Activated T-cell treated with anti-CD3 and anti-CD28 coated beads, Interleukin-2, amount 50 U/mL, for 4 hours (primary cell): ENCODE results near the gene GOLM1. TPM values are rescaled to one million over a fixed set of nuclear protein-coding genes. Genes with fewer than 3 reads are reported as not detected.
"Not testable (repeated sequence)": the region's sequence is repeated elsewhere in the genome, so short reads cannot be mapped to it uniquely, and the experiment has no call there.

Source experiments
- ATAC-seq, 2 donors: fragments of 200-7000 bp; cut with Tn5 transposase; one replicate each; pipeline ENCODE4 v1.10.0; 2021
- DNase-seq: peaks from one replicate; pipeline ENCODE4 v3.0.0-alpha.2; 2020
- H3K27me3 Mint-ChIP-seq: one replicate; pipeline ENCODE4 v1.8.0; 2021; ENCODE audit warnings: low read depth, mixed read lengths
- H3K36me3 Mint-ChIP-seq: one replicate; pipeline ENCODE4 v1.8.0; 2022; ENCODE audit warnings: mixed read lengths; ENCODE audit not compliant: insufficient read depth
- H3K4me1 Mint-ChIP-seq: one replicate; pipeline ENCODE4 v1.8.0; 2021; ENCODE audit warnings: low read depth, mixed read lengths
- H3K4me3 Mint-ChIP-seq: one replicate; pipeline ENCODE4 v1.8.0; 2021; ENCODE audit warnings: mild to moderate bottlenecking, moderate library complexity, mixed read lengths
- H3K9me3 Mint-ChIP-seq: one replicate; pipeline ENCODE4 v1.8.0; 2021; ENCODE audit warnings: mixed read lengths
- total RNA-seq, 3 donors: library from RNA; stranded (reverse); gene quantifications; one replicate each; pipeline ENCODE4 v1.2.1, GENCODE V29; 2021

GOLM1 gene
- total RNA-seq, 3 donors from 2014 or later = 1.5 to 2.7 (median 1.9) TPM

GRCh38 chr9:86072394-86072877 is 26.9 kb downstream of the GOLM1 start:
- Mint-ChIP-seq H3K4me1 (no peaks in the 10 kb centered on the region), H3K27me3 (no peaks in the 10 kb centered on the region), H3K4me3 (no peak overlapping the region), H3K36me3 (no peaks in the 10 kb centered on the region), H3K9me3 (no peaks in the 10 kb centered on the region)
- ATAC-seq (no peak), DNase-seq (no peak)

- ATAC-seq = no peak
- H3K36me3 Mint-ChIP-seq = no peaks in the 10 kb centered on the region
Observed at GRCh38 chr9:86069206-86069869, 30.0 kb downstream of the GOLM1 start.

DNA sequence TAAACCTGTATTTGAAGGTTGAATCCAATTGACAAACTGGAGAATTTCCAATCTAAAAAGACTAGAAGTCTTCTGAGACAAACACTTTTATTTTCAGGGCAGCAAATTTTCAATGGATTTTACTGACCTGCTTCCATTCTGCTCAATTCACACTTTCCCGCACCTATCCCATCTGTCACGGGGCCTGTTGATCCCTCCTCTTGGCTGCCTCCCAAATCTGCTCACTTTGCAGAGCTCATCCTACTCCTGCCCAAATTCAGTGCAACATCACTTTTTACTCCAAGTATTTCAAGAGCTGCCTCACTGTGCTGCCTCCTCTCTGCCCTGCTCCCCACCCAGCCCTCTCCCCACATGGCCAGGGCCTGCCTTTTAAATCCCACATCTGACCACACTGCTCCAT is 35.1 kb downstream of the GOLM1 start:
- DNase-seq = no peak
- no peak for ATAC-seq
- Mint-ChIP-seq H3K9me3 (no peaks in the 10 kb centered on the region), H3K27me3 (peaks cover 3% of the 10 kb centered on the region), H3K4me3 (no peak overlapping the region), H3K4me1 (no peaks in the 10 kb centered on the region), H3K36me3 (no peaks in the 10 kb centered on the region)

More at GRCh38 chr9:86069206-86069869, 30.0 kb downstream of the GOLM1 start:
- Mint-ChIP-seq H3K9me3 (no peaks in the 10 kb centered on the region), H3K4me1 (no peaks in the 10 kb centered on the region), H3K27me3 (no peaks in the 10 kb centered on the region), H3K4me3 (no peak overlapping the region)
- DNase-seq = no peak

- Mint-ChIP-seq H3K36me3 (no peaks in the 10 kb centered on the region), H3K27me3 (peaks cover 6% of the 10 kb centered on the region), H3K4me1 (no peaks in the 10 kb centered on the region), H3K9me3 (no peaks in the 10 kb centered on the region), H3K4me3 (no peak overlapping the region)
- DNase-seq (no peak), ATAC-seq (no peak)
Observed at GRCh38 chr9:86062845-86063693, 36.3 kb downstream of the GOLM1 start.

GRCh38 chr9:86061972-86062739 is 37.2 kb downstream of the GOLM1 start:
- ATAC-seq = no peak
- H3K36me3 Mint-ChIP-seq = no peaks in the 10 kb centered on the region
- H3K4me1 Mint-ChIP-seq = no peaks in the 10 kb centered on the region
- no peak overlapping the region for H3K4me3 Mint-ChIP-seq
- H3K9me3 Mint-ChIP-seq = no peaks in the 10 kb centered on the region
- DNase-seq = no peak
- peaks cover 6% of the 10 kb centered on the region for H3K27me3 Mint-ChIP-seq

GRCh38 chr9:86057491-86057890 is 41.9 kb downstream of the GOLM1 start:
- no peaks in the 10 kb centered on the region for H3K4me1 Mint-ChIP-seq
- H3K36me3 Mint-ChIP-seq = no peaks in the 10 kb centered on the region
- peaks cover 11% of the 10 kb centered on the region for H3K27me3 Mint-ChIP-seq
- ATAC-seq = no peak
- DNase-seq = no peak
- H3K4me3 Mint-ChIP-seq = no peak overlapping the region
- H3K9me3 Mint-ChIP-seq = no peaks in the 10 kb centered on the region

DNA sequence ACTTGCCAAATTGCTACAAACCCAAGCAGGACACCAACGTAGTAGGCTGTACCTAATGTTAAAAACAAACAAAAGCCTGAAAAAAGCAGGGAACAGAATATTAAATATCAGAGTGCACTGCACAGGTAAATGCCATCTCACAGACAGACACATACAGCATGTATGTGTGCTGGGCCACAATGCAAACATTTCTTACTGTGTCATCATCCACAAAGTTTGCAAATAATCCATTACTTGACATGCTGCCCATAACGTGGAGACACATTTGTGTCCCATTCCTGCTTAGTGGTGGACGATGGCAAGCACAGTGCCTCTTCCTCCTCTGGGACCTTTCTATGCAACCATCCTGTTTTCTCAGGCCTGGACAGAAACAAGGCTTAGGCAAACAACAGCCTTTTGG is 44.7 kb downstream of the GOLM1 start:
- DNase-seq (no peak), ATAC-seq (no peak)
- peaks cover 13% of the 10 kb centered on the region for H3K27me3 Mint-ChIP-seq
- no peaks in the 10 kb centered on the region for H3K9me3 Mint-ChIP-seq
- H3K4me3 Mint-ChIP-seq = no peak overlapping the region
- H3K36me3 Mint-ChIP-seq = no peaks in the 10 kb centered on the region
- no peaks in the 10 kb centered on the region for H3K4me1 Mint-ChIP-seq

- H3K9me3 Mint-ChIP-seq = no peaks in the 10 kb centered on the region
- no peaks in the 10 kb centered on the region for H3K36me3 Mint-ChIP-seq
- no peak overlapping the region for H3K4me3 Mint-ChIP-seq
- ATAC-seq = no peak
- no peak for DNase-seq
- H3K27me3 Mint-ChIP-seq = peaks cover 9% of the 10 kb centered on the region
- no peaks in the 10 kb centered on the region for H3K4me1 Mint-ChIP-seq
Observed at GRCh38 chr9:86052556-86053468, 46.5 kb downstream of the GOLM1 start.

GRCh38 chr9:86048018-86048742 is 51.2 kb downstream of the GOLM1 start:
- H3K9me3 Mint-ChIP-seq, H3K36me3 Mint-ChIP-seq, H3K4me3 Mint-ChIP-seq, ATAC-seq, H3K27me3 Mint-ChIP-seq, DNase-seq, H3K4me1 Mint-ChIP-seq: not testable (repeated sequence)

DNA sequence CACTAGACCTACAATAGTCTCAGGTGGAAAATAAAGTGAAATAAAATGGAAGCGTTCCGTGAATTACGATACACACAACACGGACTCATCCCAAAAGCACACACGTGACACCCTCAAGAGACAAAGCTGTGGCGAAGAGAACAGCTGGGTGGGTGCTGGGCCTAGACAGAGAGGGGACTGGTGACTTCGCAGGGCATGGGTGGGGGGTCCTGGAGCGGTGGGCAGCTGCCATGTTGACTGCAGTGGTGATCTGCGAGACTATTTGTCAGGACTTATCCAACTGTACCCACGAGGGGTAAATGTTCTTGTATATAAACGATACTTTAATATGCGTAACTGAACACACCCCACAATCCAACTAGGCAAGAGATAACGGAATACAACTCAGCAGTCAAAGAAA is 52.0 kb downstream of the GOLM1 start:
- Mint-ChIP-seq H3K4me1 (no peaks in the 10 kb centered on the region), H3K9me3 (no peaks in the 10 kb centered on the region), H3K36me3 (no peaks in the 10 kb centered on the region), H3K27me3 (peaks cover 4% of the 10 kb centered on the region), H3K4me3 (no peak overlapping the region)
- no peak for ATAC-seq
- no peak for DNase-seq

- no peaks in the 10 kb centered on the region for H3K4me1 Mint-ChIP-seq
- ATAC-seq = no peak
- peaks cover 4% of the 10 kb centered on the region for H3K27me3 Mint-ChIP-seq
- no peak overlapping the region for H3K4me3 Mint-ChIP-seq
- no peaks in the 10 kb centered on the region for H3K9me3 Mint-ChIP-seq
- no peak for DNase-seq
- no peaks in the 10 kb centered on the region for H3K36me3 Mint-ChIP-seq
Observed at GRCh38 chr9:86046930-86047341, 52.4 kb downstream of the GOLM1 start.

GRCh38 chr9:86046071-86046636 is 53.2 kb downstream of the GOLM1 start:
- Mint-ChIP-seq H3K4me3 (no peak overlapping the region), H3K27me3 (peaks cover 4% of the 10 kb centered on the region), H3K9me3 (no peaks in the 10 kb centered on the region), H3K36me3 (no peaks in the 10 kb centered on the region), H3K4me1 (no peaks in the 10 kb centered on the region)
- ATAC-seq (no peak), DNase-seq (no peak)

GRCh38 chr9:86045654-86046053 is 53.7 kb downstream of the GOLM1 start:
- H3K9me3 Mint-ChIP-seq = no peaks in the 10 kb centered on the region
- no peak for ATAC-seq

More at GRCh38 chr9:86045654-86046053, 53.7 kb downstream of the GOLM1 start:
- no peaks in the 10 kb centered on the region for H3K4me1 Mint-ChIP-seq
- no peaks in the 10 kb centered on the region for H3K27me3 Mint-ChIP-seq
- H3K4me3 Mint-ChIP-seq = no peak overlapping the region
- no peak for DNase-seq
- H3K36me3 Mint-ChIP-seq = no peaks in the 10 kb centered on the region
